A172 (cell line): Measurements from ENCODE around the gene GP9. TPM values are rescaled to one million over a fixed set of nuclear protein-coding genes. Genes with fewer than 3 reads are reported as not detected.
A peak's percentile ranks its signal among the peaks of the same experiment; 100 is the strongest.

ENCODE experiments used
- DNase-seq: peaks from one replicate; pipeline ENCODE4 v3.0.0-alpha.2; 2015; ENCODE audit warnings: low spot score
- total RNA-seq: library from RNA; depleted of rRNA; stranded (reverse); fragments of >200 nt; shearing (Covaris generic); gene quantifications from 2 replicates; pipeline ENCODE4 v1.2.3, GENCODE V29; 2014; rRNA removed

Gene GP9
- total RNA-seq, result not detected in 2 replicates

DNA sequence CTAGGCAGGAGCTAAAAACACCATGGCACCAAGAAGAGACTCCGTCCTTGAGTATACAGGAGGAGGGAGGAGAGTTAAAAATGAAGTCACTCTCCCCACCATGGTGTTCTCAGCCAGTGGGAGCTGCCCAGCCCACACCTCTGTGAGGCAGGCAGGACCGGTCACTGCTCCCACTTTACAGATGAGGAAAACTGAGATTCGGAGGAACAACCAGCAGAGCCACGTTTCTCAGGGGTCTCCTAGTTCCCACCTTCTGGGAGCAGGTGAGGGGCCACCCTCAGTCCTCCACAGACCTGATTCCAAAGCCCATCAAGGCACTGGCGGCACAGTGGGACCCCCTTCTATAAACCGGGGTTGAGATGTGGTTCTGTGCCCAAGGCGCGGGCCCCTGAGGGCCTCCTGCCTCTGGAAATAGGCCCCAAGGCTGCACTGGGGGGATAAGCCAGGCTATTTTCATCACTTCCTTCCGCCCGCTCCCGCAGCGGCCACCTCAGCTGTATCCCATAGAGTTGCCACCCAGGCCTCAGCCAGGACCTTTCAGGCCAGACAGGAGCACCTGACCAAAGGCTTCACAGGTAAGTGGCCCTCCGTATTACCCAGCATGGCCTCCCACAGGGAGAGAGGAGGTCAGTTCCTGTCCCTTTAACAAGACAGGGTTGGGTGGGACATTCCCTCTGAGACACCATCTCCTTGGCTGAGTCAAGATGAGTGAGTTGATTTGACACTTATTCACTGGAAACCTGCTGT is at the start of gene GP9:
TSS of gene GP9 (plus strand) at position 504 of the 747 bp plus-strand sequence. CDS start 961 bp downstream, outside the sequence.
- no peak for DNase-seq

DNA sequence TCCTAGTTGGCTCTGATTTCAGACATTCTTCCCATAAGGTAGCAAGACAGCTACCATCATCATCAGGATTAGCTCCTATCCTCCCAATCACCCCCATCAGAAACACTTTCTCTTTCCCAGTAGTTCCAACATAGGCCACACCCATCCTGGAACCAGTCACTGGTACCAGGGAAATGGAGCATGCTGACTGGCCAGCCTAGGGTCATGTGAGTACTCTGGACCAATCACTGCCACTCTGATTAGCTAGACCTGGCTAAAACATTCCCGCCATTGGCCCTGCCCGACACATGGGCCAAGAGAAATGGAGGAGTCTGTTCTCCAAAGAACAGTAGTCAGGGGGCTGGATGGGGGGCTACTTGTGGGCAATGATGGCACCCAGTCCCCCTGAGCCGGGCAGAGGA is 47.1 kb upstream of the GP9 start:
- peak; percentile 69 for DNase-seq

DNA sequence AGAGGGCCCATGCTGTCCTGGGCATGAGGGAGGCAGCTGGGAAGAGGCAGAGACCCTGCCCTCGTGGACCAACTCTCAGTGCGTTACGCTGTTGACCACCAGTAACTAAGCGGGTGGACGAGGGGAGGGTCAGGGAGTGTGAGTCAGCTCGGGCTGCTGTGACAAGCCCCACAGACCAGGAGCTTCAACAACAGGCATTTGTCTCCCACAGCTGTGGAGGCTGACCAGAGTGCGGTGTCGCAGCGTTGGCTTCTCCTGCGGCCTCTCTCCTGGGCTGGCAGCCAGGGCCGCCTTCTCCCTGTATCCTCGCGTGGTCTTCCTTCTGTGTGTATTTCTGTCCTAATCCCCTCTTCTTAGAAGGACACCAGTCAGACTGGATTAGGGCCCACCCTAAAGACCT is 46.4 kb upstream of the GP9 start:
- no peak for DNase-seq

DNA sequence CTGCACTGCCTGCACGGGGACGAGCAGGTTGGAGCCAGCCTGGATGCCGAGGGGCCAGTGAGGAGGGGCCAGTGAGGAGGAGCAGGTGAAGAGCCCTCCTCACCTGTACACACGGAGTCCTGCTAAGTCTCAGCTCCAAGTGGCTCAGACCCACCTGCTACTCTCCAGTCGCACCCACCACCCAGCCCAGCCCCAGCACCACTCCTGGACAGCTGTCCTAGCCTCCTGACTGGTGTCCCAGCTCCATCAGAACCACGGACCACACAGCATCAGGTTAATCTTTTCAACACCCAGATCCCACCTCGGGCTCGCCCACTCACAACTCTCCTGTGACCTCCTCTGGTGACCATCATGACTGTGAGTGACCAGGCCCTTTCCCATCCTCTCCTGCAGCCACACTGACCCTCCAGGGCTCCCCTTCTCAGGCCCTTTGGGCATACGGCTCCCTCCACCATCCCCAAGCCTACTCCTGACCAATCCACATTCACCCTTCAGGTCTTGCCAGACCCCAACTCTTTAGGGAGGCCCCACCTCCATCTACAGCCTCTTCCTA is 45.7 kb upstream of the GP9 start:
- no peak for DNase-seq

DNA sequence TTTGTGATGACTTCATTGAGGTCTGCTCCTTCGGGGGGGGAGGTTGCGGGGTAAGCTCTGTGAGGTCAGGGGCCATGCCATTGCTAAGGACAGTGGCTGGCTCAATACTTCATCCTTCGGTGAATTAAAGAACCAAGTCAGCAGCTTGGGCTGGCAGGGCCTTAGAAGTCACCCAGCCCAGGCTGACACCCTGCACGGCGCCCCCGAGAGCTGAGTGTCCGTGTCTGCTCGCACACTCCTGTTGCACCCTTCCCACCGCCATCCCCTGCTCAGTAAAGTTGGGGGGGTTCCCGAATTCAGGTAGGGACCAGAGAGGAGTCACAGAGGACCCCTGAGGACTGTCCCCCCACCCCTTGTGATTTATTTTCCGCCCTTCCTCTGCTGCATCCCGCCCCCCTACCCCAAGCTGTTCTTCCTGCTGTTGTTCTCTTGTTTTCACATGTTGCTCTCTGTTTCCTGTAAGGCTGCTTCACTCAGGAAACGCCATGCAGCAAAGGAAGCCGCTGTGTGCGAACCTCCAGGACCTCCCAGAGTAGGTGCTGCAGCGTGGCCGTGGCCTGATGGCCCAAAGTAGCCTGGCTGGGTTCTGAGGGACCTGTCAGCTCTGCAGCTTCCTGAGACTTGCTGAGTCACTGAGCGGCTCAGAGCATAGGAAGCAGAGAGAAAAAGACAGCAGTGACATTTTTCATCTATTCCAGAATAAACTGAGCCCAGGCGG is 45.0 kb upstream of the GP9 start:
- peak; percentile 37 for DNase-seq

DNA sequence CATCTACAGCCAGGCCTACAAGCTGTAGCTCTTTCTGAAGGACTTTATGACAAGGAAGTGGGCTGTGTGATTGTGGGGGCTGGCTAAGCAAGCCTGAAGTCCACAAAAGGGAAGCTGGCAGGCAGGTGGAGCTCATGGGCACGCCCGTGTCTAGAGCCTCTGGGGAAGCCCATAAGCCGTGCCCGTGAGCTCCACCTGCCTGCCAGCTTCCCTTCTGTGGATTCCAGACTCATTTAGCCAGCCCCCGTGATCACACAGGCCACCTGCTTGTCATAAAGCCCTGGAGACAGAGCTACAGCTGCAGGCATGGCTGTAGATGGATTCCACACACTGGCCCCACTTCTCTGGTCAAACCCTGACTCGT is 44.2 kb upstream of the GP9 start:
- peak; percentile 41 for DNase-seq

DNA sequence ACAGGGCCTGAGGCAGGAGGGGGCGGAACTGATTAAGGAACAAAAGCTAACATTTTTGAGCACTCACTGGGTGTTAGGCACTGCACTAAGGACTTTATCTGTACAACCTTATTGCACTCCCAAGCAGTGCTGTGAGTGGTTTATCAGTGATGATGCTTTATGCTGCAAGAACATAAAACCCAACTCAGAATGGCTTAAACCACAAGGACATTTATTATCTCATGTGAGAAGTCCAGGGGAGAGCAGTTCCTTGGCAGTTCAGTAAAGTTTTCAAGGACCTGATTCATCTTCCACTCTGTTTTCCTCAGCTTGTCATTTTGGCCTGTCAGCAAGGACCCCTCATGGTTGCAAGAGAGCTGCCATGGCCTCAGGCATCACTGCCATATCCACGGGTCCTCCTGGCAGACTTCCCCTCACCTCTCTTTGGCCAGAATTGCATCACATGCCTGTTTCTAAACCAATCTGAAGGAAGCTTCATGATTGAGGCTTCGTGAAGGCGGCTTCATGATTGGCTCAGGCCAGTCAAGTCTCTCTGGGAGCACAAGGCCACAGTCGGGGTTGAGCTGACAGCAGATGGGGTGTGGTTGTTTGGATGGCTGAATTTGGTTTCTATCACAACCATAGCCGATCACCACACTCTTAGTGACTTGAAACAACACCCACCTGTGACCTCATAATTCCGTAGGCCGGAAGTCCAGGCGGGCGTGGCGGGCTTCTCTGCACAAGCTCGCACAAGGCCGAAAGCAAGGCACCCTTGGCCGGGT is 43.7 kb upstream of the GP9 start:
- peak; percentile 27 for DNase-seq

DNA sequence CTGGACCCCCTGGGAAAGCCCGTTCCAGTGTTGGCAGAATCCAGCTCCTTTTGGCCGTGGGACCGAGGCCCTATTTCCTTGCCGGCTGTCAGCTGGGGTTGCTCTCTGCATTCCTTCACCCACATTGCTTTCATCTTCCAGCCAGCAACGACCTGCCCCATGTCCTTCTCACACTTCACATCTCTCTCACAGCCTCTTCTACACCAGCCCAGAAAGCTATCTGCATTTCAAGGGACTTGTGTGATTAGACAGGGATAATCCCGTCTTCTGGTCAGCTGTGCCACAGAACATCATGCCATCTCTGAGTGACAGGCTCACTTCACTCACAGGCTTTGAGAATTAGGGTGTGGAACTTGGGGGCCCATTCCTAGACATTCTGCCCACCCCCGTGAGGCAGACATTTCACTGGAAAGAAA is 43.1 kb upstream of the GP9 start:
- no peak for DNase-seq

DNA sequence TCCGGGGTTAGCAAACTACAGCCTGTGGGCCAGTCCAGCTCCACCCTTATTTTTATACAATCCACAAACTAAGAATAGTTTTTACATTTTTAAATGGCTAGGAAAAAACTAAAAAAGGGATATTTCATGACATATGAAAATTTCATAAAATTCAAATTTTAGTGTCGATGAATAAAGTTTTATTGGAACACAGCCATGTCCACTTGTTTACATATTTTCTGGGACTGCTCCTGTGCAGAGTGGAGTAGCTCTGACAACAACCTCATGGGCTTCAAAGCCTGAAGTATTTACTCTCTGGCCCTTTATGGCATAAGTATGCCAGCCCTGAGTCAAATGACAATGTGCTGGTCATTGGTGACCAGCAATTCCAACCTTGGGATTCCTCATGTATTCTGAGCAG is 42.3 kb upstream of the GP9 start:
- no peak for DNase-seq

DNA sequence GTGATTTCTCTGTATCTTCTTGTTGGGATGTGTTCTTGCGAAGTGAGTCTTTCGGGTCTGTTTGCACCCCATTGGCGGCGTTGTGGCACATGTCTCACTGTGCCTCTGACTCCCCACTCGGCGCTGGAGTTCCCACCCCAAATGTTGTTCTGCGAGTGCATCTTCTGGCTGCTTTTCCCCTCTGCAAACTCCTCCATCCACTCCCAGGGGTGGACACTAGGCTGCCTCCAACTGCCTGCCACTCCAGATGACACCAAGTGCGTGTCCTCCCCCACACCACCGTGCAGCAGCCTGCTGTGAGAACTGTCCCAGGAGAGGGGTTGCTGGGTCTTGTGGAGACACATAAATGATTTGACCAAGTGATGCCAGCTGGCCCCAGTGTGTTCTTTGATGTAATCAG is 41.8 kb upstream of the GP9 start:
- DNase-seq, result no peak

DNA sequence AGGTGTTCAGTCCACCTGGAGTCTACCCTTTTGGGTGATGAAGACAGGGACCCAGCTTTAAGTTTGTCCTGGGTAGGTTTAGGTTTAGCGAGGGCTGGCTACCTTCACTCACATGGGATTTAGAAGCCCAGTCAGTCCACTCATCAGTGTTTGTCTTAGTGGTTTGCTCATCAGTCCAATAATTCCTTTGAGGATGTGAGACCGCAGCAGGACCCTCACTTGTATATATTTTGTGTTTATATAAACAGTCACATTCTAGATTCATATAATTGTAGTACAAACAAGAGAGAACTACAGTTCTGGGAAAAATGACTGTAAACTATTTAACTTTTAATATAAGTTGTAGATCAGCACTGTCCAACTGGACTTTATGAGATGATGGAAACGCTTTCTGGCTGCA is 41.3 kb upstream of the GP9 start:
- no peak for DNase-seq

DNA sequence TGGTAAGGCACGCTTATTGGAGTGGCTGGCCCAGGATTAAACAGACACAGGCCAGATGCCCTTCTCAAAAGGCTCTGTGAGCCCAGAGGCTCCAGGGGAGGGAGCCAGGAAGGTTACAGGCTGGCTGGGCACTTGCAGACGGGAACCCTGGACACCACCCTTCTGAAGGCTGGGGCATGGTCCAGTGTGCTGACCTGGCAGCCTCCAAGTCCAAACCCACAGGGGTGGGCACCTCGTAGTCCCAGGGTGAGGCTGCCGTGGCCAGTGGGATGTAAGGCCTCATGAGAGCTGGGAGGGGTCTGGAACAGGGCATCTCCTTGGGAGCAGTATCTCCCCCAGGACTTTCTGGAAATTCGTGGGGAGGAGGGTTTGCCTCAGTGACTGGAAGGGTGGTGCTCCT is 39.9 kb upstream of the GP9 start:
- no peak for DNase-seq

DNA sequence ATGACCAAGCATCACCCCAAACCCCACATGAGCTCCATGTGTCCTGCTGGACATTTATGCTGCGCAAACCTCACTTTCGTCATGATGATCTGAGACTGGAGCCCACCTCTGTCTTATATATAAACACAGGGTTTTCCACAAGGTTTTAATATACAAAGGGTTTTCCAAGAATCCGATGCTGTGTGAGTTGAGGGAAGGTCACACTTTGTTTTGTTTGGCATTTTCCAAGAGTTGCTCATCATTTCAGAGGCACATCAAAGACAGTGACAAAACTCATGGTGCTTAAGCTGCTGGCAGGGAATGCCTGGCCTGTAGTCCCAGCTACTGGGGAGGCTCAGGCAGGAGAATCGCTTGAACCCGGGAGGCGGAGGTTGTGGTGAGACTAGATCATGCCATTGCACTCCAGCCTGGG is 39.4 kb upstream of the GP9 start:
- DNase-seq, result peak; percentile 50

DNA sequence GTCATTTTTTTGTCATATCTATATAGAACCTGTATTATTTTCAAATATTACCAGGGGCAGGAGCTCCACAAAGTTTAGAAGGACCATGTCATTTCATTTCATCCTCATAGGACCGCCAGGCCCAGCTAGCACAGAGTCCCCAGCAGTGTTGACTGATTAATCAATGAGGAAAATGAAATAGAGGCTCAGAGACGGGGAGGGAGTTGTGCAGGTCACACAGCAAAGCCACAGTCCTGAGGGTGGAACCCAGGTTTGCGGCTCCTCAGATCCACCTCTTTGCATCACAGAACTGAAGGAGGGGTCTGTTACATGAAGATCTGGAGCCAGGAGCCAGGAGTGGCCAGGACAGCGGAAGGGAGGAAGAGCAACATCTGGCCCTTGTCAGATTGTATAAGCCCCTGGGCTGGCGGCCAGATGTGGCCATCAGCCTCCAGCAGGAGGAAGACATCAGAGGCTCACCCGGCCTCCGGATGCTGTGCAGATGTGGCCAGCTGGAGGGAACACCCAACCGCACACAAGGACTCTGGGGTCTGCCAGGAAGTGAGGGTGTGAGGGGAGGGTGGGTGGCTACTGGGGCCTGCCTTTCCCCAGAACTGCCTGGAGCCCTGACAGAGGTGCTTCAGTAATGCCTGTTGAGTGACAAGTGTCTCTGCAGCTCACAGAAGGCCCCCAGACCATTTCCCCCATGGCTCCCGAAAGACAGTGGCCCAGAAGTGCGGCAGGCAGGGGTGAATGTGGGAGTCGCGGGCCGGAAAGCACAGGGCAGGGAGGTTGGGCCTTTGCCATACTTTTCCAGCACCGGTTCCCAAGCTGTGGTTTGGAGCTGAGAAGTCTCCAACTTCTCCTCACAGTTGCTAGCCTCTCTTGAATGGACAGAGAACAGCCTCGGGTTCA is 38.2 kb upstream of the GP9 start:
- DNase-seq, result no peak

DNA sequence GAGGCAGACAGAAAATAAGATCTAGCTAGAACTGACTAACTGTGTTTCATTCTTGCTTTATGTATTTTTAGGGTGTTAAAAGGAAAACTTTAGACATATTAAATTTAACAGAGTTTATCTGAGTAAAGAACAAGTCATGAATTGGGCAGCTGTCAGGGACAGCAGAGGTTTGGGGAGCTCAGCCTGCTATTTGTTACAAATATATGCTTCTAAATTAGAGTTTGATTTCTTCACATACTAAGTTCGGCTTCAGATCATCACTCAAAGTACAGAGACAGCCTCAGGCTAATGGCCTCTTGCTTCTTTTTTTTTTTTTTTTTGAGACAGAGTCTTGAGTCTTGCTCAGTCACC is 37.6 kb upstream of the GP9 start:
- no peak for DNase-seq

DNA sequence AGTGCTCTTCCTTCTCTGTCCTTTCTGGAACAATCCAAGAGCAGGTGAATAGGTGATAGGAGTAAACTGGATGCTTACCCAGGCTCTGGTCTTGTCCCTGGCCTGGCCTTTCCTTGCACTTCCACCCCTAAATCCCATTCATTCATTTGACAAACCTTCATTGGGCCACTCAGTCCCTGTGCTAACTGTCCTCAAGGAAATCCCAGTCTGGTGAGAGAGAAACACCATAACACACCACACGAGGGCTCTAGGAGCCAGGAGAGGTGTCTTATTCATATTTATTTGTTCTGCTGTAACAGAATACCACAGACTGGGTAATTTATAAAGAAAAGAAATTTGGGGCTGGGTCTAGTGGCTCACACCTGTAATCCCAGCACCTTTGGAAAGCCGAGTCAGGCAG is 36.7 kb upstream of the GP9 start:
- no peak for DNase-seq

DNA sequence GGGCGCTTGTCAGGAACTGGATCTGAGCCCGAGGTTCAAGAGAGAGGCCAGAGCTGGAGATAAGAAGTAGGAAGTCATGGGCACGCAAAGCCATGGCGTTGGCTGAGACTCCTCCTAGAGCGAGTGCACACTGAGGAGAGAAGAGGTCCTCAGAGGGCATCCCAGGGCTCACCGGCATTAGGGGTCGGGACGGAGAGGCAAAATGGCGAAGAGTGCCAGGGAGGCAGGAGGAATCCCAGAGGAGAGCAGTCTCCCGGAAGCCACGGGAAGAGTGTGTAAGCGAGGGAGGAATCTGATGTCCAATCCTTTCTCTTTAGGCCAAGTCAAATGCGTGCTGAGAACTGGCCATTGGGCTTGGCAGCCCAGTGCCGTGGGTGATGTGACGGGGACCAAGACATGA is 35.5 kb upstream of the GP9 start:
- no peak for DNase-seq

DNA sequence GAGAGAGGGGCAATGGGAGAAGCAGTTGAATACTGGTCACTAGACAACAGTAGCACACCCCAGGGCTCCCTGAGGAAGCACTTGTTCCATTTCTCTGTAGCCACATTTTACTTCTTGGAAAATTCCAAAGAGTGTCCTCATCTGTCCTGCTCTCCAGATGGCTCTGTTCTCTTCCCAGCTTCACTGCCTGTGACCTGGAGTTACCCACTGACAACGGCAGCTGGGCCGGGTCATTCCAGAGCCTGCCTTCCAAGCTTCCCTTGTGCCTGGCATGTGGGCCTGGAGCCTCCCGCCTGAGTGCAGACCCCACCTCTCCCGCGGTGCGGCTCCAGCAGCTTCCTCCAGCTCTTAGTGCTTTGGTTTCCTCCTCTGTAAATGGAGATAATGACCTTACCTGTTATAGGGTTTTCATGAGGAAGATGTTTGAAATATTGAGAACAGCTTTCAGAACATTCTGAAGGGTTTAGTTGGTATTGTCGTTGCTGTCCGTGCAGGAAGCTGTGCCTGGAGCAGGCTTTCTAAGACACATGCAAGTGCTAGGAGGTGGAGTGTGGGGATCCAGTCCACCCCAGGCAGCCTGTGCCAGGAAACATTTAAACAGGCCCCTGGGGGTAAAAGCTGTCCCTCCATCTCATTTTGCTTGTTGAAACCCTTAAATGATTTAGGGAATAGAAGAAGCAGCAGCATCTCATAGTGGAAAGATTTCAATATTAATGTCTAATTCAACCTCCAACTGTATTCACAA is 34.7 kb upstream of the GP9 start:
- DNase-seq, result no peak

DNA sequence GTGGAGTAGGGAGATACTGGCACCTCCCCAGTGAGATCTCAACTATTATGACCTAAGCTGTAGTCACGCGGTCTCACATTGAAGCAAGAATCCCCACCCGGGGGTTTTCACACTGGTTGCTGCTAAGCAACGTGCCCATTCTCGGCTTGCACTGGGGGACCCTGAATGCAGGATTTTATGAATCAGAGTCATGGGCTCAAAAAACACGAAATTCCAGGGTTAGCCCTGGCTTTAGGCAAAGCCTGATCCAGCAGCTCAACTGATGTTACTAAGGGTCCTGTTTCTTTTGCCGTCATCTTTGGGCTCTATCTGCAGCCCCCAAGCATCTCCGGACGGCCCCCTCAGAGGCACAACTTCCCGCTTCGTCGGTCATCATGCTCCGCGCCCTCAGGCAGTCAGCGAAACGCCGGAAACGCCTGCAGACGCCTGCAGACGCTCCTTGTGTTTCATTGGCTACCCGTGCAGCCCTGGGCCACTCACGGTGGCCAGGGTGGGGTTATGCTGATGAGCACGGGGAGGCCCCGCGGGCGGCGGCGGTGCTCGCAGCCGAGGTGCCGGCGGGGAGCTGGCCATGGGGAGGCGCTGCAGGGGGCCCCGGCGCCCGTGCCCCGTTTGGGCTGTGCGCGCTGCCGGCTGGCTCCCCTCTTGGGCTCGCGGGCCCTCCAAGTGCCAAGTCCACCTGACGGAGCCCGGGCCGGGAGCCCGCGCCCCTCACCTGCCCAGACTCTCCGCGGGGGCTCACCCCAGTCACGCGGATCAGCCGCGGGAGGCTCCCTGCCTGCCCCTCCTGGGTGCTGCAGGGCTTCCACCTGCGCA is 33.6 kb upstream of the GP9 start:
- peak; percentile 94 for DNase-seq

DNA sequence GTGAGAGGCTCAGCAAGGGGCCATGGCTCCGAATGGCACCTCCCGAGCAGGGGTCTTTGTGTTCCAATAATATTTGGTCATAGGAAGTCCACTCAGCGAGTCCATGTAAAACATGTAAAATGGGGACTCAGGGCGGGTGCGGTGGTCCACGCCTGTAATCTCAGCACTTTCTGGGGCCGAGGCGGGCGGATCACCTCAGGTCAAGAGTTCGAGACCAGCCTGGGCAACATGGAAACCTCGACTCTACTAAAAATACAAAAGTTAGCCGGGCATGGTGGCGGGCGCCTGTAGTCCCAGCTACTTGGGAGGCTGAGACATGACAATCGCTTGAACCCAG is 33.1 kb upstream of the GP9 start:
- DNase-seq, result no peak
